BE2C (cell line): ENCODE measurements around the gene THRAP3.

Source experiments
- DNase-seq: peaks from one replicate; pipeline ENCODE4 v3.0.0-alpha.2; 2020
- H3K27me3 ChIP-seq: fragments of 250-450 bp; sonication (Bioruptor Pico); 2 replicates; pipeline ENCODE4 v1.5.1; 2020; ENCODE audit warnings: mild to moderate bottlenecking
- H3K36me3 ChIP-seq: fragments of 250-450 bp; sonication (Bioruptor Pico); 2 replicates; pipeline ENCODE4 v1.5.1; 2020; ENCODE audit warnings: mild to moderate bottlenecking
- H3K4me1 ChIP-seq: fragments of 250-450 bp; sonication (Bioruptor Pico); 2 replicates; pipeline ENCODE4 v1.5.1; 2020
- H3K4me3 ChIP-seq: 2 replicates; pipeline ENCODE4 v1.5.1; 2011; ENCODE audit warnings: low read depth, low read length
- H3K9me3 ChIP-seq: fragments of 250-450 bp; sonication (Bioruptor Pico); 2 replicates; pipeline ENCODE4 v1.5.1; 2020
- CTCF ChIP-seq: IDR thresholded peaks from 2 replicates; pipeline ENCODE4 v1.5.1; 2012; ENCODE audit warnings: mild to moderate bottlenecking, low read depth, low read length

THRAP3 gene

DNA sequence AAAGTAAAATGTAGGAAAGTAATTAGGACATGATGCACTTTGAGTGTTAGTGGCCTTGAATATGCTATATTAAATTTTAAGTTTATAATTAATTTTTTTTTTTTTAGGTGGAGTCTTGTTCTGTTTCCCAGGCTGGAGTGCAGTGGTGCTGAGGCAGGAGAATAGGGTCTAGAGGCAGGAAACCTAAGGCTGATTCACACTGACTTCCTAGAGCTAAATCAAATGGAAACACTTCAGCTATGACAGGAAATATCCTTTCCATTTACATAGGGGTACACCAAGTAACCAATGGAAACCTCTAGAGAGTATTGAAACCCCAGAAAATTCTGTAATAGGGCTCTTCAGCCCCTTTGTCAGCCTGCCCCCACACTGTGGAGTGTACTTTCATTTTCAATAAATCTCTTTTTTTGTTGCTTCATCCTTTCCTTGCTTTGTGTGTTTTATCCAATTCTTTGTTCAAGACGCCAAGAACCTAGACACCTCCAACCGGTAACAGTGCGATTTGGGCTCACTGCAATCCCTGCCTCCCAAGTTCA lies 17.9 kb upstream of the THRAP3 start:
- Histone ChIP-seq H3K4me1 (no peaks in the 10 kb centered on the region), H3K9me3 (no peaks in the 10 kb centered on the region), H3K36me3 (no peaks in the 10 kb centered on the region), H3K27me3 (no peaks in the 10 kb centered on the region), H3K4me3 (no peak overlapping the region)
- no peak for TF ChIP-seq CTCF
- no peak for DNase-seq

DNA sequence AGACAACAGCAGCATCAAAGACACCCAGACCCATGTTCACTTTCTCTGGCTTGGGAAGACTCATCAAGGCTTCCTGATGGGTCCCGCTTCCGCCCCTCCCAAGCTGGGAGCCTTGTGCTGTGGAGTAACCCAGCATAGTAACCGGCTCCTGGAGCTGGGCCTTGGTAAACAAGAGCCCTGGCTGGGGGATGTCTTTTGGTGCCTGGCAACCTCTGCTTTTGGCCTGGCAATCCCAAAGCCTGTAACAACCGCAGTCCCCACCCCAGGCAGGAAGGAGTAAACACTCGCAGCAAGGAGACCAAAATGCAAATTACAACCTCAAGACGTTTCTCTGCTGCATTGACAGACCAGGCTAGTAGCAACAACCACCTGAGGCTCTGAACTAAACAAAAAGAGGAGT lies 16.9 kb upstream of the THRAP3 start:
- DNase-seq: no peak

GRCh38 chr1:36208978-36209703 lies 15.1 kb upstream of the THRAP3 start:
- H3K36me3 ChIP-seq: no peaks in the 10 kb centered on the region
- no peaks in the 10 kb centered on the region for H3K27me3 ChIP-seq
- H3K9me3 ChIP-seq: no peaks in the 10 kb centered on the region
- no peak for DNase-seq
- no peak overlapping the region for H3K4me3 ChIP-seq
- H3K4me1 ChIP-seq: no peaks in the 10 kb centered on the region
- no peak for TF ChIP-seq CTCF

More for the DNA sequence above, 16.9 kb upstream of the THRAP3 start:
- TF ChIP-seq CTCF: no peak
- H3K4me3 ChIP-seq: no peak overlapping the region
- no peaks in the 10 kb centered on the region for H3K4me1 ChIP-seq
- H3K27me3 ChIP-seq: no peaks in the 10 kb centered on the region
- H3K36me3 ChIP-seq: no peaks in the 10 kb centered on the region
- no peaks in the 10 kb centered on the region for H3K9me3 ChIP-seq

- Histone ChIP-seq H3K27me3 (no peaks in the 10 kb centered on the region), H3K36me3 (no peaks in the 10 kb centered on the region), H3K9me3 (no peaks in the 10 kb centered on the region), H3K4me3 (no peak overlapping the region), H3K4me1 (no peaks in the 10 kb centered on the region)
- DNase-seq: no peak
- no peak for TF ChIP-seq CTCF
Observed at GRCh38 chr1:36211307-36211706, 12.9 kb upstream of the THRAP3 start.

DNA sequence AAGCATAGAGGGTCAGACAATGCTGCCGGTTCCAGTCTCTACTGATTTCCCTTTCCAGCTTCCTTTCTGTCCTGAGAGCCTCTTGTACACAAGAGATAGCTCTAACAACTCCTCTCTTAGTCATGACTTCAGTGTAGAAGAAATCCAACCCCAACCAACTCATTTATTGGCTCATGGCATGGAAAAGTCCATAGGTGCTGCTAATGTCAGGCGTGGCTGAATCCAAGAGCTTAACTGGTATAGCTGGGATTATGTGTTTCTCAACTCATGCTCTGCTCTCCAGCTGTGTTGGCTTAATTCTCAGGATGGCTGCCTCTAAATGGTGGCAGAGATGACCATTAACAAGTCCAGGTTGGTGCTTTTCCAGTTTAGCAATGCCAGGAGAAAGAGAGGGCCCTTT lies 12.4 kb upstream of the THRAP3 start:
- Histone ChIP-seq H3K36me3 (no peaks in the 10 kb centered on the region), H3K27me3 (no peaks in the 10 kb centered on the region), H3K9me3 (no peaks in the 10 kb centered on the region), H3K4me3 (no peak overlapping the region), H3K4me1 (no peaks in the 10 kb centered on the region)
- TF ChIP-seq CTCF: no peak
- no peak for DNase-seq

- H3K4me3 ChIP-seq: no peak overlapping the region
- H3K9me3 ChIP-seq: no peaks in the 10 kb centered on the region
- TF ChIP-seq CTCF: no peak
- H3K36me3 ChIP-seq: no peaks in the 10 kb centered on the region
- no peak for DNase-seq
- H3K4me1 ChIP-seq: no peaks in the 10 kb centered on the region
- no peaks in the 10 kb centered on the region for H3K27me3 ChIP-seq
Observed at GRCh38 chr1:36212782-36213181, 11.5 kb upstream of the THRAP3 start.
